Ovary (tissue), 9 donors: ENCODE results near the gene ZC3H8. TPM values are rescaled to one million over a fixed set of nuclear protein-coding genes. Genes with fewer than 3 reads are reported as not detected.

Experiments
- DNase-seq, 5 donors: peaks; one replicate each; pipeline ENCODE4 v3.0.0-alpha.2; 2019 to 2020
- H3K27ac ChIP-seq, 2 donors: fragments of 200-600 bp; one replicate each; pipeline versions ENCODE4 v1.5.1 to v1.8.0; 2019 to 2022
- H3K27me3 ChIP-seq: fragments of 200-600 bp; one replicate; pipeline ENCODE4 v1.8.0; 2022
- H3K36me3 ChIP-seq: fragments of 200-600 bp; sonication (generic); one replicate; pipeline ENCODE4 v1.5.1; 2019
- H3K4me1 ChIP-seq: one replicate; pipeline ENCODE4 v1.8.1; 2013; ENCODE audit warnings: mild to moderate bottlenecking, moderate library complexity; ENCODE audit not compliant: insufficient read depth
- H3K4me3 ChIP-seq: fragments of 200-600 bp; sonication (generic); one replicate; pipeline ENCODE4 v1.5.1; 2017
- H3K9me3 ChIP-seq, 2 donors: fragments of 200-600 bp in 1 of 2; sonication (generic) in 1 of 2; one replicate each; pipeline versions ENCODE4 v1.5.1 to v1.8.1; 2013 to 2019; ENCODE audit warnings: mild to moderate bottlenecking in 1 of 2, moderate library complexity in 1 of 2
- CTCF ChIP-seq, 3 donors: fragments of 450-650 bp in 2 of 3; fragments of 200-600 bp in 1 of 3; IDR thresholded peaks; one replicate each; pipeline versions ENCODE4 v1.5.1 to v1.8.0; 2016 to 2022; ENCODE audit warnings: antibody characterized with exemption in 3 of 3, mild to moderate bottlenecking in 1 of 3
- EP300 ChIP-seq: sonication (generic); formaldehyde crosslinking; IDR thresholded peaks from one replicate; pipeline ENCODE4 v1.6.1; 2017; ENCODE audit warnings: antibody characterized with exemption
- POLR2A ChIP-seq: fragments of 450-650 bp; IDR thresholded peaks from one replicate; pipeline ENCODE4 v1.6.1; 2017; ENCODE audit warnings: antibody characterized with exemption, mild to moderate bottlenecking, moderate library complexity
- WGBS, 3 donors: extraction: QIAGEN DNeasy Blood & Tissue Kit in 1 of 3; methylation state at CpG; one replicate each; pipeline versions ENCODE4 v1.1.5 to v1.1.7; 2013 to 2017; 5-methylcytosine and 5-hydroxymethylcytosine counted together
- intact Hi-C, 4 donors: fragments of 100-400 bp; cut with DNase I; formaldehyde crosslinking; loops; one replicate each; pipeline versions ENCODE4 v1.11.0 to v1.15.1; 2022 to 2023
- polyA plus RNA-seq, 2 donors: library from polyadenylated mRNA; stranded (reverse); fragments of 200-250 nt in 1 of 2; fragments of 350-450 nt in 1 of 2; fragmentation: Illumina TruSeq in 1 of 2; extraction: RNeasy Lipid Tissue Mini Kit (QIAGEN cat#74804) in 1 of 2; gene quantifications; one replicate each; pipeline ENCODE4 v1.2.3, GENCODE V29; 2013 to 2014
- total RNA-seq, 7 donors: library from RNA; depleted of rRNA in 2 of 7; stranded (reverse); fragments of >200 nt in 2 of 7; fragmentation: NEBNext Ultra II Directional in 3 of 7; extraction: Animal tissue kit (Norgen Biotek cat#: 25700) in 3 of 7; gene quantifications; one replicate each; pipeline versions ENCODE4 v1.1.0 to v1.2.4, GENCODE V29; 2016 to 2023
- donor health status: DM: no; HTN: no; CAD: no; lungs with moderate emphysema.
- donor health status: DM: no; HTN: no; CAD: no.
- donor health status: Bipolar disorder and iron deficiency.
- donor health status: DM: yes; HTN: yes; CAD: no.
- donor health status: DM: no; HTN: no; CAD: no.
- donor health status: DM: yes; HTN: yes; CAD: no.

The ZC3H8 gene
- total and polyA plus RNA-seq, 9 donors: 4.9 to 36.2 (median 10.9) TPM

DNA sequence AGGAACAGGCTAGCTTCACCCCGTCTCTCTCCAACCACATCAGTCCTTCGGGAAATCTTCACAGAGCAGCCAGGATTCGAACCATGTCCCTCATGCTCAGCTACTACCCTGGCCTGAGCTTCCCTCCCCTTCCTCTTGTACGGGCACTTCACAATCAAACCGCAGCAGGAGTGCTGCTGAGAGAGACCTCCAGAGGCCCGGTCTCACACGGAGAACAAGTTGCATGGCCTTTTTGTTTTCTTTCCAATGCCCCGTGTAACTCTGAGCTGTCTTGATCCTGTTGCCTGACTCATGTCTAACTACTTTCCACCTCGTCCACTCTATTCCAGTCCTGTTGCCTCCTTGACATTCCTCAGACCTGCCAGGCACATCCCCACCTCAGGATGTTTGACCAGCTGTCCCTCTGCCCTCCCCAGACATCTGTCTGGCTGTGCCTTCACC, 91.3 kb downstream of the ZC3H8 start:
- Histone ChIP-seq H3K4me1 (no peaks in the 10 kb centered on the region), H3K27me3 (no peaks in the 10 kb centered on the region), H3K27ac (no peak overlapping the region), H3K36me3 (no peaks in the 10 kb centered on the region), H3K9me3 (no peaks in the 10 kb centered on the region), H3K4me3 (no peak overlapping the region)
- TF ChIP-seq EP300: no peak
- no peak for TF ChIP-seq CTCF (IDR thresholded peaks at IDR 0.05)
- TF ChIP-seq POLR2A: no peak
- intact Hi-C loops: no loop called here
- 70 to 76% (median 75%) methylated on average over 9 of the region's 9 CpGs for WGBS, 3 donors
- no peak for DNase-seq

- TF ChIP-seq POLR2A: no peak
- 89 to 92% (median 91%) methylated on average over 11 of the region's 11 CpGs for WGBS, 3 donors
- no peaks in the 10 kb centered on the region for H3K4me1 ChIP-seq
- H3K36me3 ChIP-seq: no peaks in the 10 kb centered on the region
- no peak for DNase-seq
- H3K9me3 ChIP-seq: no peaks in the 10 kb centered on the region
- H3K27me3 ChIP-seq: no peaks in the 10 kb centered on the region
- no peak overlapping the region for H3K27ac ChIP-seq
- H3K4me3 ChIP-seq: no peak overlapping the region
- intact Hi-C loops: no loop called here
Measured at GRCh38 chr2:112162956-112163355, 91.9 kb downstream of the ZC3H8 start.

DNA sequence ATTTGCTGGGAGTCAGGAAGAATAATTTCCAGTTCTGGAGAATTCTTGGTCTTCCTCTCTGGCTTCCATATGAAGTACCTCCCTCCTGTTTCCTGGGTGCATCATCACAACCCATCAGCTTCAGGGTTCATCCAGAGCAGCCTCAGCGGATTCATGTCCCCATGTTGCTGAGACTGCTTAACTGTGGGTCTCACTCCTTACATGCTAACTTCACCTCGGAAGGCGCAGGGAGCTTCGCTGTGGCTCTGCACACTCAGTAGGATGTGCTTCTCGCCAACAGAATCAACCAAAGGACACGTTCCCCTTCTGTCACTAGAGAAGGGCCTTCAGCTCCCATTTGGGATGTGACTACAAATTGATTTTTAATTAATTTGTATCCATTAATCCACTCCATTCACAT, 92.5 kb downstream of the ZC3H8 start:
- no peak for DNase-seq
- intact Hi-C loops: no loop called here

More for the DNA sequence above, 92.5 kb downstream of the ZC3H8 start:
- H3K36me3 ChIP-seq: no peaks in the 10 kb centered on the region
- no peaks in the 10 kb centered on the region for H3K27me3 ChIP-seq
- H3K4me3 ChIP-seq: no peak overlapping the region
- WGBS, 3 donors: 94 to 99% (median 94%) methylated on average over 6 of the region's 6 CpGs
- H3K4me1 ChIP-seq: no peaks in the 10 kb centered on the region
- no peaks in the 10 kb centered on the region for H3K9me3 ChIP-seq
- H3K27ac ChIP-seq: no peak overlapping the region
- no peak for TF ChIP-seq EP300

Other genes with a start within 250 kb of the ZC3H8 start
- 10 to 100 TPM; 11.0 to 23.8 (median 13.2) TPM for gene TMEM87B, start 199.8 kb downstream of the ZC3H8 start, total RNA-seq
- 10 to 100 TPM in 1 of 2 donors, 1 to 10 TPM in 1; 7.1 to 18.4 TPM for gene TMEM87B, start 199.8 kb downstream of the ZC3H8 start, polyA plus RNA-seq
- gene FBLN7, start 116.7 kb downstream of the ZC3H8 start, total RNA-seq: 1 to 10 TPM in 4 of 7 donors, under 1 TPM in 3; 0.18 to 1.9 (median 1.0) TPM
- 1 to 10 TPM; 1.3 to 5.0 TPM for gene FBLN7, start 116.7 kb downstream of the ZC3H8 start, polyA plus RNA-seq
- gene ZC3H6, start 20.6 kb upstream of the ZC3H8 start, total RNA-seq: 10 to 100 TPM in 6 of 7 donors, 1 to 10 TPM in 1; 8.8 to 30.1 (median 25.1) TPM
- 1 to 10 TPM; 4.6 to 8.7 TPM for gene ZC3H6, start 20.6 kb upstream of the ZC3H8 start, polyA plus RNA-seq
- gene RGPD8, start 178.6 kb upstream of the ZC3H8 start, total RNA-seq: 10 to 100 TPM; 10.8 to 23.5 (median 16.8) TPM
- 1 to 10 TPM in 1 of 2 donors, under 1 TPM in 1; 0.70 to 3.3 TPM for gene RGPD8, start 178.6 kb upstream of the ZC3H8 start, polyA plus RNA-seq
- gene TTL, start 227.1 kb upstream of the ZC3H8 start, total RNA-seq: 10 to 100 TPM in 6 of 7 donors, 1 to 10 TPM in 1; 3.7 to 23.6 (median 18.3) TPM
- 10 to 100 TPM in 1 of 2 donors, 1 to 10 TPM in 1; 5.8 to 22.4 TPM for gene TTL, start 227.1 kb upstream of the ZC3H8 start, polyA plus RNA-seq